Keratinocyte (primary cell): ENCODE measurements around the gene FMR1. TPM values are rescaled to one million over a fixed set of nuclear protein-coding genes. Genes with fewer than 3 reads are reported as not detected.

ENCODE experiments used
- DNase-seq: peaks from one replicate; pipeline ENCODE4 v3.0.0-alpha.2; 2011; ENCODE audit warnings: low read depth, missing footprints, low spot score
- FAIRE-seq: peaks from 2 replicates; lab custom pipeline; 2011; peaks lifted over from hg19 to GRCh38; lab: Jason Lieb, UNC
- H2AFZ ChIP-seq: 2 replicates; pipeline ENCODE4 v1.6.0; 2012; ENCODE audit warnings: low read length, control low read depth, inconsistent platforms; ENCODE audit not compliant: control insufficient read depth
- H3K27ac ChIP-seq: 2 replicates; pipeline ENCODE4 v1.5.1; 2011; ENCODE audit warnings: low read length; ENCODE audit not compliant: control insufficient read depth, insufficient read depth
- H3K27me3 ChIP-seq: 3 replicates; pipeline ENCODE4 v1.6.0; 2011; ENCODE audit warnings: low read length; ENCODE audit not compliant: control insufficient read depth, insufficient read depth; ENCODE audit errors: extremely low read depth
- H3K36me3 ChIP-seq, 2 experiments: 2 replicates in 1 of 2; 3 replicates in 1 of 2; pipeline ENCODE4 v1.5.1; 2011; ENCODE audit warnings: low read length in 2 of 2, mild to moderate bottlenecking in 1 of 2; ENCODE audit not compliant: control insufficient read depth in 2 of 2, insufficient read depth in 2 of 2; ENCODE audit errors: extremely low read depth in 1 of 2
- H3K4me1 ChIP-seq: 3 replicates; pipeline ENCODE4 v1.5.1; 2011; ENCODE audit warnings: low read length; ENCODE audit not compliant: control insufficient read depth, insufficient read depth; ENCODE audit errors: extremely low read depth
- H3K4me2 ChIP-seq: 3 replicates; pipeline ENCODE4 v1.6.0; 2011; ENCODE audit warnings: low read depth, low read length; ENCODE audit not compliant: control insufficient read depth, insufficient read depth; ENCODE audit errors: extremely low read depth
- H3K4me3 ChIP-seq, 3 experiments: fragments of 200-600 bp in 1 of 3; sonication (generic) in 1 of 3; 2 replicates in 2 of 3; 3 replicates in 1 of 3; pipeline ENCODE4 v1.5.1; 2011 to 2016; ENCODE audit warnings: low read length in 3 of 3, mild to moderate bottlenecking in 3 of 3, control low read depth in 2 of 3, inconsistent platforms in 1 of 3, low read depth in 1 of 3, mixed read lengths in 1 of 3, mixed run types in 1 of 3, moderate library complexity in 1 of 3; ENCODE audit not compliant: control insufficient read depth in 2 of 3, insufficient read depth in 2 of 3; ENCODE audit errors: extremely low read depth in 1 of 3
- H3K79me2 ChIP-seq: 2 replicates; pipeline ENCODE4 v1.6.0; 2012; ENCODE audit warnings: low read length; ENCODE audit not compliant: control insufficient read depth, insufficient read depth
- H3K9ac ChIP-seq: 3 replicates; pipeline ENCODE4 v1.6.0; 2011; ENCODE audit warnings: low read length; ENCODE audit not compliant: control insufficient read depth, insufficient read depth; ENCODE audit errors: extremely low read depth
- H3K9me1 ChIP-seq: 3 replicates; pipeline ENCODE4 v1.6.0; 2011; ENCODE audit warnings: low read length; ENCODE audit not compliant: control insufficient read depth, insufficient read depth; ENCODE audit errors: extremely low read depth
- H3K9me3 ChIP-seq: 2 replicates; pipeline ENCODE4 v1.5.1; 2012; ENCODE audit warnings: low read depth, low read length; ENCODE audit not compliant: control insufficient read depth
- H4K20me1 ChIP-seq: 3 replicates; pipeline ENCODE4 v1.6.0; 2011; ENCODE audit warnings: low read length; ENCODE audit not compliant: control insufficient read depth, insufficient read depth; ENCODE audit errors: extremely low read depth
- EZH2 ChIP-seq: IDR thresholded peaks from one replicate; pipeline ENCODE4 v1.6.1; 2012; ENCODE audit warnings: inconsistent platforms, mild to moderate bottlenecking, low read length, moderate library complexity
- dilution Hi-C: fragments of 300-500 bp; cut with MboI; formaldehyde crosslinking; loops from one replicate; pipeline ENCODE4 v1.7.0; 2020; ENCODE audit warnings: low sequenced_read_pairs; ENCODE audit not compliant: extremely low pct_ligation_motif_present
- polyA plus RNA-seq, 5 experiments: library from polyadenylated mRNA; depleted of rRNA in 3 of 5; stranded (reverse) in 3 of 5; stranded (forward) in 1 of 5; unstranded in 1 of 5; fragments of >200 nt; gene quantifications; 1 replicate in 1 of 5; 2 replicates in 3 of 5; 3 replicates in 1 of 5; pipeline versions ENCODE4 v1.2.1 to v1.2.3, GENCODE V29; 2011 to 2012; ENCODE audit warnings: missing spikeins in 2 of 5, low read depth in 1 of 5, low replicate concordance in 1 of 5
- TF ChIP-seq, protein P1 (sequence below), 3 experiments: IDR thresholded peaks in 1 of 3; conservative IDR thresholded peaks in 1 of 3; optimal IDR thresholded peaks in 1 of 3; 2 replicates in 2 of 3; 3 replicates in 1 of 3; pipeline versions ENCODE3 to v1.5.1; 2011; ENCODE audit warnings: low read length in 3 of 3, mild to moderate bottlenecking in 3 of 3, moderate library complexity in 2 of 3, control low read depth in 1 of 3, inconsistent platforms in 1 of 3; ENCODE audit not compliant: insufficient read depth in 2 of 3; ENCODE audit errors: extremely low read depth in 1 of 3

FMR1 gene
- polyA plus RNA-seq, 1 donor (not counting 4 experiments of a cell fraction or from before 2014, with no cell fraction given): 26.0 TPM

DNA sequence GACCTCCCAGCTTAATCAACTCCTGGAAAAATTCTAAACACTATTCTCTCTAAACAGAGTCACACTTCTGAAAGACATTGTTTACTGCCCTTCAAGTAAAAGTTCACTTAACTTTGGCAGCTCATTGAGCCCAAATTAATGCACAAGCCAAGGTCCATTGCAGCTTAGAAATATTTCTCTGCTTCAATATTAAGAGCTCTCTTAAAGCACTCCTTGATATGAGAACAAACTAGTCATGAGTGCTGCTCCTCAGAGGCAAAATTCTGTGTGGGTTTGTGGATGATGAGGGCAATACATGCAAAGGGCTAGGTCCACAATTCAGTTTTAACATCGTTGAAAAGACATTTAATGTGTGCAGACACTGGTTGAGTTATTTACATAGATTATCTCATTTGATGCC lies 12.8 kb upstream of the FMR1 start:
- H3K79me2 ChIP-seq: no peaks in the 10 kb centered on the region
- H2AFZ ChIP-seq: no peak overlapping the region
- TF ChIP-seq, protein P1, sequence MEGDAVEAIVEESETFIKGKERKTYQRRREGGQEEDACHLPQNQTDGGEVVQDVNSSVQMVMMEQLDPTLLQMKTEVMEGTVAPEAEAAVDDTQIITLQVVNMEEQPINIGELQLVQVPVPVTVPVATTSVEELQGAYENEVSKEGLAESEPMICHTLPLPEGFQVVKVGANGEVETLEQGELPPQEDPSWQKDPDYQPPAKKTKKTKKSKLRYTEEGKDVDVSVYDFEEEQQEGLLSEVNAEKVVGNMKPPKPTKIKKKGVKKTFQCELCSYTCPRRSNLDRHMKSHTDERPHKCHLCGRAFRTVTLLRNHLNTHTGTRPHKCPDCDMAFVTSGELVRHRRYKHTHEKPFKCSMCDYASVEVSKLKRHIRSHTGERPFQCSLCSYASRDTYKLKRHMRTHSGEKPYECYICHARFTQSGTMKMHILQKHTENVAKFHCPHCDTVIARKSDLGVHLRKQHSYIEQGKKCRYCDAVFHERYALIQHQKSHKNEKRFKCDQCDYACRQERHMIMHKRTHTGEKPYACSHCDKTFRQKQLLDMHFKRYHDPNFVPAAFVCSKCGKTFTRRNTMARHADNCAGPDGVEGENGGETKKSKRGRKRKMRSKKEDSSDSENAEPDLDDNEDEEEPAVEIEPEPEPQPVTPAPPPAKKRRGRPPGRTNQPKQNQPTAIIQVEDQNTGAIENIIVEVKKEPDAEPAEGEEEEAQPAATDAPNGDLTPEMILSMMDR (optimal IDR thresholded peaks at IDR 0.05 in 1 of 3, IDR thresholded peaks at IDR 0.05 in 1 of 3, conservative IDR thresholded peaks at IDR 0.05 in 1 of 3; ENCODE audit: extremely low read depth in 1 of 3, insufficient read depth in 2 of 3, low read length in 3 of 3): no peak
- TF ChIP-seq EZH2: no peak
- dilution Hi-C loops: no loop called here
- H3K27me3 ChIP-seq: no peaks in the 10 kb centered on the region
- H3K9me3 ChIP-seq: no peaks in the 10 kb centered on the region
- no peak overlapping the region for H3K4me3 ChIP-seq
- H3K4me1 ChIP-seq: no peaks in the 10 kb centered on the region
- no peak overlapping the region for H3K9ac ChIP-seq
- H3K27ac ChIP-seq: no peak overlapping the region
- no peak overlapping the region for H3K4me2 ChIP-seq
- FAIRE-seq (no peak), DNase-seq (no peak)
- H3K36me3 ChIP-seq: no peaks in the 10 kb centered on the region
- no peaks in the 10 kb centered on the region for H4K20me1 ChIP-seq
- H3K9me1 ChIP-seq: no peaks in the 10 kb centered on the region

DNA sequence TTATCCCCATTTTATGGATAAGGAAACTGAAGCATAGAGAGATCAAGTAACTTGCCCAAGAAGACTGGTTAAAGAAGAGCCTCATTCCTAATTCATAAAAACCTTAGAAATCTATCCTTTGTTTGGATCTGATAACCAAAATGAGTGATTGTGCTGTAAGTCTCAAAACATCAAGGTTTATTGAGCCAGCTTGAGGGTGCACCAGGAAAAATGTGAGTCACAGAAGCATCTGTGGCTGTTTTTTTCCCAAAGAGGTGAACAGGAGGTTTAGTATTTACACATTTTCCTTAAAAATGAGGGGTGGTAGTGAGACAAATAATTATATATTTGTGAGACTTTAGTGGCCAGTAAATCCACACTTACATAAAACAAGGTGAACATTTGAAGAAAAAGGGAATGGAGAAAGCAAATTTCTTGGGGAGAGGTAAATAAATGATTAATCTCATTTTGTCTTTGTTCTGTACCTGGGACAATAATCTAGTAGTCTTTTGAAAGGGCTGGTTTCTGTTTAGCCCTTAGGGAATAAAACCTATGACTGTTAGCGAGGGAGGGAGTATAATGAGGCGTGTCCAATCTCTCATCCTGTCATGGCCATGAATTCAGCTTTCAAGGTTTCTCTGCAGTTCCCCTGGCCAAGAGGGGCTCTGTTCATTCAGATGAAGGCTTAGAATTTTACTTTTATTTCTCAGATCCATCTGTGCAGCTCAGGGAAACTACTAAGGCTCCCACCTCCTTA lies 12.2 kb upstream of the FMR1 start:
- no peaks in the 10 kb centered on the region for H3K9me3 ChIP-seq
- dilution Hi-C loops: no loop called here
- no peak for TF ChIP-seq EZH2
- TF ChIP-seq, protein P1 (optimal IDR thresholded peaks at IDR 0.05 in 1 of 3, IDR thresholded peaks at IDR 0.05 in 1 of 3, conservative IDR thresholded peaks at IDR 0.05 in 1 of 3; ENCODE audit: extremely low read depth in 1 of 3, insufficient read depth in 2 of 3, low read length in 3 of 3): no peak
- no peaks in the 10 kb centered on the region for H3K9me1 ChIP-seq
- no peaks in the 10 kb centered on the region for H3K27me3 ChIP-seq
- no peak overlapping the region for H3K9ac ChIP-seq
- no peak overlapping the region for H2AFZ ChIP-seq
- no peaks in the 10 kb centered on the region for H3K36me3 ChIP-seq
- no peaks in the 10 kb centered on the region for H4K20me1 ChIP-seq
- no peak for DNase-seq
- H3K4me1 ChIP-seq: no peaks in the 10 kb centered on the region
- no peak overlapping the region for H3K27ac ChIP-seq
- FAIRE-seq: no peak
- no peaks in the 10 kb centered on the region for H3K79me2 ChIP-seq
- no peak overlapping the region for H3K4me2 ChIP-seq
- no peak overlapping the region for H3K4me3 ChIP-seq
